ENCODE measurements around the gene PERM1.

Gene PERM1

GRCh38 chr1:925561-926421, 56.1 kb downstream of the PERM1 start:
- TF ChIP-seq CTCF (IDR thresholded peaks at IDR 0.05; ENCODE audit: low read depth, low read length, poor library complexity, severe bottlenecking) (no peak), EZH2phosphoT487 (IDR thresholded peaks at IDR 0.05; ENCODE audit: borderline replicate concordance, low read length) (peak; percentile 34; the same call in 1 of the 2 replicates)

More at GRCh38 chr1:925561-926421, 56.1 kb downstream of the PERM1 start:
- H3K27ac ChIP-seq (ENCODE audit: low read depth, low read length), result no peak overlapping the region
- H3K27me3 ChIP-seq (ENCODE audit: control insufficient read depth, low read length), result peaks cover 58% of the 10 kb centered on the region
- peaks cover 14% of the 10 kb centered on the region for H3K4me1 ChIP-seq (ENCODE audit: control insufficient read depth, low read length)
- H3K4me2 ChIP-seq (ENCODE audit: low read length), result no peak overlapping the region
- H3K9me3 ChIP-seq (ENCODE audit: control insufficient read depth, insufficient read depth, low read length), result no peaks in the 10 kb centered on the region
- H3F3A ChIP-seq (ENCODE audit: control insufficient read depth, insufficient read depth), result no peaks in the 10 kb centered on the region
- H3K36me3 ChIP-seq (ENCODE audit: control insufficient read depth, low read length), result no peaks in the 10 kb centered on the region
- no peak overlapping the region for H3K4me3 ChIP-seq (ENCODE audit: low read length)
- no peaks in the 10 kb centered on the region for H3K79me2 ChIP-seq (ENCODE audit: control insufficient read depth, low read length)
- no peaks in the 10 kb centered on the region; the same call in 1 of the 2 replicates for H4K20me1 ChIP-seq (ENCODE audit: control insufficient read depth, insufficient read depth, low read depth, low read length)
- no peaks in the 10 kb centered on the region for H3K9me2 ChIP-seq (replicated peaks; ENCODE audit: control insufficient read depth, low read length)

Data from DOHH2 (cell line).